ENCODE data around the gene C20orf96.

The C20orf96 gene

GRCh38 chr20:327186-328026 is 36.9 kb upstream of the C20orf96 start:
- Histone ChIP-seq H3K27me3 (no peaks in the 10 kb centered on the region), H3K27ac (peak overlapping the region; percentile 44 to 98 (median 90); a peak in 21 of 22 replicates), H3K4me2 (peak overlapping the region; percentile 84 to 99 (median 94)), H3K36me3 (peaks cover 0 to 16% (median 5%) of the 10 kb centered on the region in 11 experiments; a peak in 9 of 22 replicates), H4K20me1 (peaks cover 27 to 54% (median 47%) of the 10 kb centered on the region in 11 experiments; a peak in 21 of 22 replicates), H3K9me3 (replicated peaks in 1 of 11) (no peaks in the 10 kb centered on the region), H3K4me3 (peak overlapping the region; percentile 69 to 95 (median 84)), H3K4me1 (peaks cover 37 to 51% (median 39%) of the 10 kb centered on the region in 10 experiments), H3K9ac (peak overlapping the region; percentile 76 to 96 (median 89); a peak in 21 of 22 replicates)
- TF ChIP-seq Cebpa-rat (IDR thresholded peaks at IDR 0.05), result no peak

GRCh38 chr20:326645-327185 is 36.2 kb upstream of the C20orf96 start:
- Histone ChIP-seq H3K4me3 (peak overlapping the region; percentile 69 to 95 (median 84)), H4K20me1 (peaks cover 27 to 52% (median 45%) of the 10 kb centered on the region in 11 experiments; a peak in 21 of 22 replicates), H3K9me3 (replicated peaks in 1 of 11) (no peaks in the 10 kb centered on the region), H3K27me3 (no peaks in the 10 kb centered on the region), H3K4me1 (peaks cover 37 to 50% (median 39%) of the 10 kb centered on the region in 10 experiments), H3K9ac (peak overlapping the region; percentile 87 to 96 (median 91)), H3K4me2 (peak overlapping the region; percentile 84 to 99 (median 94)), H3K36me3 (peaks cover 0 to 16% (median 5%) of the 10 kb centered on the region in 11 experiments; a peak in 9 of 22 replicates), H3K27ac (peak overlapping the region in 10 of 11 experiments; percentile 84 to 98 (median 93); a peak in 21 of 22 replicates)
- TF ChIP-seq Cebpa-rat (IDR thresholded peaks at IDR 0.05), result no peak

DNA sequence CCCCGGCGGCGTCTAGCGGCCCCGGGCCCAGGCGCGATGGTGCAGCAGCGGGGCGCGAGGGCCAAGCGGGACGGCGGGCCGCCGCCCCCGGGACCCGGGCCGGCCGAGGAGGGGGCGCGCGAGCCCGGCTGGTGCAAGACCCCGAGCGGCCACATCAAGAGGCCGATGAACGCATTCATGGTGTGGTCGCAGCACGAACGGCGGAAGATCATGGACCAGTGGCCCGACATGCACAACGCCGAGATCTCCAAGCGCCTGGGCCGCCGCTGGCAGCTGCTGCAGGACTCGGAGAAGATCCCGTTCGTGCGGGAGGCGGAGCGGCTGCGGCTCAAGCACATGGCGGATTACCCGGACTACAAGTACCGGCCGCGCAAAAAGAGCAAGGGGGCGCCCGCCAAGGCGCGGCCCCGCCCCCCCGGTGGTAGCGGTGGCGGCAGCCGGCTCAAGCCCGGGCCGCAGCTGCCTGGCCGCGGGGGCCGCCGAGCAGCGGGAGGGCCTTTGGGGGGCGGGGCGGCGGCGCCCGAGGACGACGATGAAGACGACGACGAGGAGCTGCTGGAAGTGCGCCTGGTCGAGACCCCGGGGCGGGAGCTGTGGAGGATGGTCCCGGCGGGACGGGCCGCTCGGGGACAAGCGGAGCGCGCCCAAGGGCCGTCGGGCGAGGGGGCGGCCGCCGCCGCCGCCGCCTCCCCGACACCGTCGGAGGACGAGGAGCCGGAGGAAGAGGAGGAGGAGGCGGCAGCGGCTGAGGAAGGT is 35.5 kb upstream of the C20orf96 start:
- H3K27me3 ChIP-seq, result no peaks in the 10 kb centered on the region
- H3K27ac ChIP-seq, result peak overlapping the region; percentile 68 to 98 (median 92); a peak in 21 of 22 replicates
- H3K4me2 ChIP-seq, result peak overlapping the region; percentile 56 to 99 (median 91)
- no peaks in the 10 kb centered on the region for H3K9me3 ChIP-seq (replicated peaks in 1 of 11)
- peaks cover 37 to 50% (median 39%) of the 10 kb centered on the region in 10 experiments for H3K4me1 ChIP-seq
- H3K4me3 ChIP-seq, result peak overlapping the region; percentile 69 to 95 (median 84)
- H3K9ac ChIP-seq, result peak overlapping the region; percentile 87 to 96 (median 91)
- H4K20me1 ChIP-seq, result peaks cover 25 to 45% (median 38%) of the 10 kb centered on the region in 11 experiments; a peak in 21 of 22 replicates
- H3K36me3 ChIP-seq, result peaks cover 0 to 16% (median 5%) of the 10 kb centered on the region in 11 experiments; a peak in 9 of 22 replicates
- no peak for TF ChIP-seq Cebpa-rat (IDR thresholded peaks at IDR 0.05)

GRCh38 chr20:325045-325888 is 34.7 kb upstream of the C20orf96 start, which contains the start of gene SOX12:
Gene SOX12, plus strand, starts transcription at chr20:325552. Its CDS starts 373 bp downstream, at chr20:325925.
- H3K27me3 ChIP-seq, result no peaks in the 10 kb centered on the region
- peak within 1 kb of the TSS; percentile 79 to 99 (median 91) for H3K4me2 ChIP-seq
- peak within 1 kb of the TSS; percentile 87 to 96 (median 91) for H3K9ac ChIP-seq
- H3K9me3 ChIP-seq (replicated peaks in 1 of 11), result no peaks in the 10 kb centered on the region
- H3K27ac ChIP-seq, result peak within 1 kb of the TSS; percentile 68 to 98 (median 92); a peak in 21 of 22 replicates
- peak within 1 kb of the TSS; percentile 69 to 95 (median 84) for H3K4me3 ChIP-seq
- peaks cover 0 to 16% (median 5%) of the 10 kb centered on the region in 11 experiments; a peak in 9 of 22 replicates for H3K36me3 ChIP-seq
- peaks cover 19 to 37% (median 30%) of the 10 kb centered on the region in 11 experiments; a peak in 21 of 22 replicates for H4K20me1 ChIP-seq
- TF ChIP-seq Cebpa-rat (IDR thresholded peaks at IDR 0.05), result no peak
- peaks cover 35 to 43% (median 36%) of the 10 kb centered on the region in 10 experiments for H3K4me1 ChIP-seq

DNA sequence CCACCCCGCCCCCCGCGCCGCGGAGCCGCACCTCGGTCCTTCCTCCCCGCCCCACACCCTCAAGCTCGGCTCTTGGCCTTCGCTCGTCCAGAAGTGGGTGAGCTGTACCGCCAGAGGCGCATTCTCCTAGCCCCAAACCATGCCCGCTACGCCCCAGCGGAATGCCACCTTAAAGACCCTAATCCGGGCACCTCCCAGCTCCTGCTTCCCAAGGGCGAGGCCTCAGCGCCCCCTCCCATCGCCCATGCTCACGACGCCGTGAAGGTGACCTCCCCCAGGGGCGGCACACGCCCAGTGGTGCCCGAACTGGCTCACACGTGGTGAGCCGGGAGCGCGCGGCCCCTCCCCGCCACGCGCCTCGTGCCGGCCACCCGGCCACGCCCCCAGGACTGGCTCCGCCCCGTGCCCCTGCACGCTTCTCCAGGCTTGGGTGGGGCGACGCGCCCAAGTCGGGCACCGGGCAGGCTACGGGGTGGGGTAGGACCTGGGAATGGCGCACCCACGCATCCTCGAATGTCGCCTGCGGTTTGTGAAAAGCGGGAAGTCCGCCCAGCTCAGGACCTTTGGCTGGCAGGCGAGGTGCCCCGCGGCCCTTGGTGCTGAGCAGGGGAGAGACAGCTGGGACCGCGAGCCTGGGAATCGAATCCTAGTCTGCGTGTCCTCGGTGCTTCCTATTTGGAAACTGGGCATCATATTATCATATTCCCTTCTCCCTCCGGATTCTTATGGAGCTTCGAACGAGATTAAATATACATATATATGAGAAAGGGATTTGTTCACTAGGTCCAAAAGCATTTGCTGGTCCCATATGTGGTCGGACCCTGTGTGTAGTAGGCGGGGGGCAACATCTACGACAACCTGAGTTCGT is 33.9 kb upstream of the C20orf96 start:
- Histone ChIP-seq H3K4me2 (peak overlapping the region; percentile 79 to 99 (median 91)), H3K27ac (peak overlapping the region; percentile 10 to 98 (median 92); a peak in 21 of 22 replicates), H3K9me3 (replicated peaks in 1 of 11) (no peaks in the 10 kb centered on the region), H3K36me3 (peaks cover 0 to 20% (median 3%) of the 10 kb centered on the region in 11 experiments; a peak in 9 of 22 replicates), H3K9ac (peak overlapping the region; percentile 87 to 96 (median 91); a peak in 21 of 22 replicates), H3K4me1 (peaks cover 26 to 34% (median 28%) of the 10 kb centered on the region in 10 experiments), H3K27me3 (no peaks in the 10 kb centered on the region), H4K20me1 (peaks cover 10 to 29% (median 22%) of the 10 kb centered on the region in 11 experiments; a peak in 21 of 22 replicates), H3K4me3 (peak overlapping the region; percentile 69 to 95 (median 84))
- no peak for TF ChIP-seq Cebpa-rat (IDR thresholded peaks at IDR 0.05)

DNA sequence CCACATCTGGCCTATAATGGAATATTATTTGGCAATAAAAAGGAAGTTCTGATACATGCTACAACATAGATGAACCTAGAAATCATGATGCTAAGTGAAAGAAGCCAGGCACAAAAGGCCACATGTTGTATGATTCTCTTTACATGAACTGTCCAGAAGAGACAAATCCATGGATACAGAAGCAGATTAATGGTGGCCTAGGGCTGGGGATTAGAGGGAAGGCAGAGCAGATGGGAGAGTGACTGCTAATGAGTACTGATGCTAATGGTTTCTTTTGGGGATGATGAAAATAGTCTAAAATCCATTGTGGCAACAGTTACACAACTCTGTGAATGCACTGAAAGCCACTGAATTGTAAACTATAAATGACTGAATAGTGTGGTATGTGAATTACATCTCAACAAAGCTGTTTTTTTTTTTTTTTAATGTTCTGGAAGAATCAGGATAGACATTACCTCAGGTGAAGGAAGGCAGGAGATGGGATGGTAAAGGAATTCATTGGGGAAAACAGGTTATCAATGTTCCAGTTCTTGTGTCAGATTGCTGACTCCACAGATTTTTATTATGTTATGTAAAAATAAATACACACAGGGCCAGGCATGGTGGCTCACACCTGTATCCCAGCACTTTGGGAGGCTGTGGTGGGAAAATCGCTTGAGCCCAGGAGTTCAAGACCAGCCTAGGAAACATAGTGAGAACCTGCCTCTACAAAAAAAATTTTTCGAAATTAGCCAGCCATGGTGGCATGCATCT is 25.9 kb upstream of the C20orf96 start:
- no peak overlapping the region for H3K4me3 ChIP-seq
- H3K9ac ChIP-seq, result no peak overlapping the region
- peaks cover 0 to 17% (median 7%) of the 10 kb centered on the region in 10 experiments; a peak in 12 of 20 replicates for H3K4me1 ChIP-seq
- H3K36me3 ChIP-seq, result peaks cover 0 to 20% (median 3%) of the 10 kb centered on the region in 11 experiments; a peak in 6 of 22 replicates
- no peaks in the 10 kb centered on the region for H4K20me1 ChIP-seq
- no peaks in the 10 kb centered on the region; a peak in 1 of 22 replicates for H3K9me3 ChIP-seq (replicated peaks in 1 of 11)
- no peak overlapping the region for H3K27ac ChIP-seq
- H3K27me3 ChIP-seq, result no peaks in the 10 kb centered on the region
- H3K4me2 ChIP-seq, result no peak overlapping the region
- no peak for TF ChIP-seq Cebpa-rat (IDR thresholded peaks at IDR 0.05)

Data from BLaER1 treated with 17β-estradiol and CSF1 and Interleukin-3, amounts not matched to agents 10 nM and 100 nM (cell line).